Transverse colon (tissue), 4 donors: ENCODE results near the gene TXNRD3.

Experiments used
- CTCF ChIP-seq, 5 experiments: fragments of 200-600 bp in 3 of 5; fragments of 450-650 bp in 2 of 5; sonication (generic) in 3 of 5; IDR thresholded peaks; 1 replicate in 2 of 5; 2 replicates in 3 of 5; pipeline ENCODE4 v1.5.1; 2016 to 2017; ENCODE audit warnings: antibody characterized with exemption in 5 of 5, inconsistent platforms in 3 of 5, mild to moderate bottlenecking in 2 of 5, moderate library complexity in 1 of 5
- EP300 ChIP-seq: sonication (generic); formaldehyde crosslinking; IDR thresholded peaks from one replicate; pipeline ENCODE4 v1.6.1; 2017; ENCODE audit warnings: antibody characterized with exemption, low read depth
- POLR2A ChIP-seq: fragments of 450-650 bp; IDR thresholded peaks from one replicate; pipeline ENCODE4 v1.6.1; 2016; ENCODE audit warnings: antibody characterized with exemption, mild to moderate bottlenecking, moderate library complexity
- POLR2AphosphoS5 ChIP-seq, 3 donors: sonication (generic); formaldehyde crosslinking; IDR thresholded peaks; one replicate each; pipeline ENCODE4 v1.6.1; 2016; ENCODE audit warnings: antibody characterized with exemption in 3 of 3

DNA sequence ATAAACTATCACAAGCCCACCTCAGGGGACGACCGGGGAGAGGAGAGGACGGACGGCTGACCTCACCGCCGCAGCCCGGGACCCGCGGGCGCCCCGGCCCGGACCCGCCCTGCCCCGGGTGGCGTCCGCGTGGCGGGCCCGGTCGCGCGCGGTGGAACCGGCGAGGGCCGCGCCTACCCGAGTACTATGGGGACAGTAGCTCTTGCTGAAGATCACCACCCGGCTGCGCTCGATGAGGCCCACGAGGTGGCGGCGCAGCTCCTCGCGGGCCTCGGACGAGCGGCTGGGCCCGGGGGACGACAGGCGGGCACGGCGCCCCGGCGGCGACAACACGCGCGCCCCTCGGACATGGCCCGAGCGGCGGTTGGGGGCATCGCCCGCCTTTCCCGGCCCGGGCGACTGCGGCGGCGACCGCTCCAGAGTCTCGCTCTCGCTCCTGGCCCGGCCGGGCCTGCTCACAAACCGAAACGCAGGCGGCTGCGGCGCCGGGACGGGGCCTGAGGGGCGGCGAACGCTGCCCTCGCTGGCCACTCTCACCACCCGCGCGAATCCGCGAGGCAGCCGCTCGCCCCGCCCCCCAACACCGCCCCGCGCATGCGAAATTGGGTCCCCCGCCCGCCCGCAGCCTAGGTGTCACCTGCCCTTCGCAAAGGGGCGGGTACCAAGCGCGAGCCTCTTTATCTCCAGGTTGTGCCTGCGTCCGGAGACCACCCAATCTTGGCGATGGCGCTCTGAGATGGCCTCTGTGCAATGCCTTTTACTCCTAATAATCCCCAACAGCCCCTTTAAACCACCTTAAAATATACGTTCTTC is at the start of gene TXNRD3:
- peak; percentile 52 for TF ChIP-seq POLR2A
- no peak for TF ChIP-seq CTCF (IDR thresholded peaks at IDR 0.05)
- TF ChIP-seq POLR2AphosphoS5 (IDR thresholded peaks at IDR 0.05) = peak; percentile 26 to 67 (median 65)
- no peak for TF ChIP-seq EP300
